H9 (cell line): ENCODE results near the gene ASF1B. TPM values are rescaled to one million over a fixed set of nuclear protein-coding genes. Genes with fewer than 3 reads are reported as not detected.

Experiments used
- DNase-seq: peaks from one replicate; pipeline ENCODE4 v3.0.0-alpha.2; 2017
- H2AFZ ChIP-seq: one replicate; pipeline ENCODE4 v1.6.1; 2013; ENCODE audit warnings: mild to moderate bottlenecking, low read length, control low read depth, moderate library complexity
- H2AK5ac ChIP-seq: 2 replicates; pipeline ENCODE4 v1.6.1; 2013; ENCODE audit warnings: low read length, control low read depth, mixed read lengths; ENCODE audit not compliant: insufficient read length
- H2BK120ac ChIP-seq: one replicate; pipeline ENCODE4 v1.6.1; 2013; ENCODE audit warnings: low read depth, mild to moderate bottlenecking, low read length, control low read depth, inconsistent platforms; ENCODE audit not compliant: poor library complexity, severe bottlenecking
- H2BK12ac ChIP-seq: 2 replicates; pipeline ENCODE4 v1.6.1; 2013; ENCODE audit warnings: low read length, control low read depth, mixed read lengths, low read depth; ENCODE audit not compliant: insufficient read length
- H2BK15ac ChIP-seq: 2 replicates; pipeline ENCODE4 v1.6.1; 2013; ENCODE audit warnings: low read depth, low read length, control low read depth
- H2BK20ac ChIP-seq: one replicate; pipeline ENCODE4 v1.6.1; 2013; ENCODE audit warnings: low read depth, mild to moderate bottlenecking, low read length, control low read depth, inconsistent platforms; ENCODE audit not compliant: poor library complexity, severe bottlenecking
- H2BK5ac ChIP-seq: 2 replicates; pipeline ENCODE4 v1.6.1; 2013; ENCODE audit warnings: low read length, control low read depth, mixed read lengths; ENCODE audit not compliant: insufficient read length
- H3K14ac ChIP-seq: 2 replicates; pipeline ENCODE4 v1.6.1; 2013; ENCODE audit warnings: low read length, control low read depth; ENCODE audit not compliant: insufficient read depth
- H3K18ac ChIP-seq: 2 replicates; pipeline ENCODE4 v1.6.1; 2013; ENCODE audit warnings: low read depth, mild to moderate bottlenecking, mixed read lengths, low read length, control low read depth; ENCODE audit not compliant: insufficient read length
- H3K23ac ChIP-seq: 2 replicates; pipeline ENCODE4 v1.6.1; 2013; ENCODE audit warnings: low read length, control low read depth, mixed read lengths, low read depth; ENCODE audit not compliant: insufficient read length
- H3K23me2 ChIP-seq: 2 replicates; pipeline ENCODE4 v1.6.1; 2013; ENCODE audit warnings: low read depth, mild to moderate bottlenecking, mixed read lengths, low read length, control low read depth; ENCODE audit not compliant: insufficient read length, poor library complexity, severe bottlenecking
- H3K27ac ChIP-seq: 2 replicates; pipeline ENCODE4 v1.5.1; 2013; ENCODE audit warnings: low read length, control low read depth, mixed read lengths, low read depth; ENCODE audit not compliant: insufficient read length
- H3K27me3 ChIP-seq: 2 replicates; pipeline ENCODE4 v1.6.1; 2013; ENCODE audit warnings: low read length, control low read depth, inconsistent platforms; ENCODE audit not compliant: insufficient read depth
- H3K4ac ChIP-seq: 2 replicates; pipeline ENCODE4 v1.6.1; 2013; ENCODE audit warnings: low read depth, mild to moderate bottlenecking, control low read depth, inconsistent platforms, low read length, moderate library complexity
- H3K4me1 ChIP-seq: 2 replicates; pipeline ENCODE4 v1.6.1; 2013; ENCODE audit warnings: low read length, control low read depth, inconsistent platforms; ENCODE audit not compliant: insufficient read depth
- H3K4me2 ChIP-seq: 2 replicates; pipeline ENCODE4 v1.6.1; 2013; ENCODE audit warnings: low read length, control low read depth, mixed read lengths; ENCODE audit not compliant: insufficient read length, insufficient read depth
- H3K56ac ChIP-seq: 2 replicates; pipeline ENCODE4 v1.6.1; 2013; ENCODE audit warnings: low read depth, mild to moderate bottlenecking, mixed read lengths, low read length, control low read depth; ENCODE audit not compliant: insufficient read length
- H3K79me1 ChIP-seq: 2 replicates; pipeline ENCODE4 v1.6.1; 2013; ENCODE audit warnings: low read depth, mild to moderate bottlenecking, moderate library complexity, low read length, control low read depth, inconsistent platforms; ENCODE audit not compliant: insufficient read depth, poor library complexity, severe bottlenecking
- H3K79me2 ChIP-seq: 2 replicates; pipeline ENCODE4 v1.6.1; 2013; ENCODE audit warnings: low read length, control low read depth, inconsistent platforms; ENCODE audit not compliant: insufficient read depth
- H3K9ac ChIP-seq: 2 replicates; pipeline ENCODE4 v1.6.1; 2013; ENCODE audit warnings: low read length, control low read depth, mixed read lengths; ENCODE audit not compliant: insufficient read length; ENCODE audit errors: extremely low read depth
- H3K9me3 ChIP-seq: one replicate; pipeline ENCODE4 v1.6.1; 2013; ENCODE audit warnings: low read depth, low read length, inconsistent platforms; ENCODE audit not compliant: control insufficient read depth
- H3T11ph ChIP-seq: one replicate; pipeline ENCODE4 v1.6.1; 2013; ENCODE audit warnings: mild to moderate bottlenecking, low read length, control low read depth, inconsistent platforms
- H4K20me1 ChIP-seq: one replicate; pipeline ENCODE4 v1.6.1; 2013; ENCODE audit not compliant: control insufficient read depth, insufficient read length, insufficient read depth
- H4K5ac ChIP-seq: 2 replicates; pipeline ENCODE4 v1.6.1; 2013; ENCODE audit warnings: low read depth, mild to moderate bottlenecking, mixed read lengths, low read length, control low read depth; ENCODE audit not compliant: insufficient read length
- H4K8ac ChIP-seq: replicated peaks from 2 replicates; pipeline ENCODE4 v1.6.1; 2013; ENCODE audit warnings: low read length, control low read depth, mixed read lengths, low read depth; ENCODE audit not compliant: insufficient read length
- H4K91ac ChIP-seq: 2 replicates; pipeline ENCODE4 v1.6.1; 2013; ENCODE audit warnings: low read depth, mild to moderate bottlenecking, moderate library complexity, mixed read lengths, low read length, control low read depth; ENCODE audit not compliant: insufficient read length
- H3K27ac Mint-ChIP-seq, 3 experiments: 2 replicates in 2 of 3; 3 replicates in 1 of 3; pipeline ENCODE4 v1.8.0; 2020 to 2021; ENCODE audit warnings: mixed read lengths in 3 of 3, mild to moderate bottlenecking in 1 of 3, moderate library complexity in 1 of 3
- H3K27me3 Mint-ChIP-seq: 2 replicates; pipeline ENCODE4 v1.8.0; 2021; ENCODE audit warnings: low read depth, mild to moderate bottlenecking, moderate library complexity, mixed read lengths
- H3K36me3 Mint-ChIP-seq, 3 experiments: 2 replicates in 2 of 3; 3 replicates in 1 of 3; pipeline ENCODE4 v1.8.0; 2020 to 2021; ENCODE audit warnings: low read depth in 3 of 3, mixed read lengths in 3 of 3; ENCODE audit not compliant: insufficient read depth in 1 of 3
- H3K4me1 Mint-ChIP-seq, 2 experiments: 2 replicates each; pipeline ENCODE4 v1.8.0; 2020; ENCODE audit warnings: mixed read lengths in 2 of 2
- H3K4me3 Mint-ChIP-seq, 2 experiments: 2 replicates in 1 of 2; 3 replicates in 1 of 2; pipeline ENCODE4 v1.8.0; 2020 to 2021; ENCODE audit warnings: mild to moderate bottlenecking in 2 of 2, mixed read lengths in 2 of 2, moderate library complexity in 1 of 2
- H3K9me3 Mint-ChIP-seq, 2 experiments: 2 replicates in 1 of 2; 3 replicates in 1 of 2; pipeline ENCODE4 v1.8.0; 2020; ENCODE audit warnings: mild to moderate bottlenecking in 2 of 2, mixed read lengths in 2 of 2, moderate library complexity in 1 of 2
- CTCF ChIP-seq: fragments of 200-600 bp; sonication (generic); conservative IDR thresholded peaks from 3 replicates; pipeline ENCODE4 v1.8.0; 2021; ENCODE audit warnings: antibody characterized with exemption, mild to moderate bottlenecking
- WGBS: extraction: QIAGEN DNeasy Blood & Tissue Kit; methylation state at CpG from one replicate; pipeline ENCODE4 v1.1.7; 2013; ENCODE audit warnings: missing lambda C conversion rate, low lambda C conversion rate, mixed read lengths; ENCODE audit not compliant: insufficient read length; ENCODE audit errors: extremely low coverage; 5-methylcytosine and 5-hydroxymethylcytosine counted together
- total RNA-seq: library from RNA; stranded (reverse); gene quantifications from 2 replicates; pipeline ENCODE4 v1.2.1, GENCODE V29; 2021

ASF1B gene
- total RNA-seq, 1 experiment from 2014 or later = 46.6 TPM

- no peak overlapping the region for H2BK12ac ChIP-seq
- H3K27ac ChIP-seq = no peak overlapping the region
- H4K8ac ChIP-seq = no peak overlapping the region
- Mint-ChIP-seq H3K27me3 (no peaks in the 10 kb centered on the region), H3K9me3 (no peaks in the 10 kb centered on the region), H3K36me3 (peaks cover 2 to 32% (median 9%) of the 10 kb centered on the region in 3 experiments; a peak in 5 of 7 replicates), H3K4me1 (no peaks in the 10 kb centered on the region), H3K4me3 (no peak overlapping the region), H3K27ac (no peak overlapping the region; a peak in 1 of 7 replicates)
- H3K79me2 ChIP-seq = no peaks in the 10 kb centered on the region
- no peak overlapping the region for H2BK20ac ChIP-seq
- H4K91ac ChIP-seq = no peak overlapping the region
- no peaks in the 10 kb centered on the region for H4K20me1 ChIP-seq
- no peak overlapping the region for H3T11ph ChIP-seq
- no peak overlapping the region for H3K14ac ChIP-seq
- WGBS = no CpG with 5 or more reads among the region's 11 CpGs
- no peak overlapping the region for H3K56ac ChIP-seq
- no peak overlapping the region for H2BK120ac ChIP-seq
- H3K23me2 ChIP-seq = no peaks in the 10 kb centered on the region
- no peak overlapping the region for H3K4me2 ChIP-seq
- no peak overlapping the region for H2AK5ac ChIP-seq
- DNase-seq = no peak
- H2BK5ac ChIP-seq = no peak overlapping the region
- no peak for TF ChIP-seq CTCF
- H3K4me1 ChIP-seq = no peaks in the 10 kb centered on the region
- H2AFZ ChIP-seq = no peak overlapping the region
- no peak overlapping the region for H3K9ac ChIP-seq
- no peak overlapping the region for H3K18ac ChIP-seq
- no peak overlapping the region for H3K23ac ChIP-seq
- no peak overlapping the region for H4K5ac ChIP-seq
- no peaks in the 10 kb centered on the region for H3K79me1 ChIP-seq
- H2BK15ac ChIP-seq = no peak overlapping the region
- no peaks in the 10 kb centered on the region for H3K9me3 ChIP-seq
- H3K4ac ChIP-seq = no peak overlapping the region
- H3K27me3 ChIP-seq = no peaks in the 10 kb centered on the region
These were observed 34.2 kb downstream of the ASF1B start for GRCh38 chr19:14102102-14102696.
